NCI-H187 (cell line): ENCODE results near the gene ANTKMT.

Experiments used
- DNase-seq, 2 experiments: peaks; one replicate each; lab custom pipeline; 2025; lab: John Stamatoyannopoulos, UW

The ANTKMT gene

DNA sequence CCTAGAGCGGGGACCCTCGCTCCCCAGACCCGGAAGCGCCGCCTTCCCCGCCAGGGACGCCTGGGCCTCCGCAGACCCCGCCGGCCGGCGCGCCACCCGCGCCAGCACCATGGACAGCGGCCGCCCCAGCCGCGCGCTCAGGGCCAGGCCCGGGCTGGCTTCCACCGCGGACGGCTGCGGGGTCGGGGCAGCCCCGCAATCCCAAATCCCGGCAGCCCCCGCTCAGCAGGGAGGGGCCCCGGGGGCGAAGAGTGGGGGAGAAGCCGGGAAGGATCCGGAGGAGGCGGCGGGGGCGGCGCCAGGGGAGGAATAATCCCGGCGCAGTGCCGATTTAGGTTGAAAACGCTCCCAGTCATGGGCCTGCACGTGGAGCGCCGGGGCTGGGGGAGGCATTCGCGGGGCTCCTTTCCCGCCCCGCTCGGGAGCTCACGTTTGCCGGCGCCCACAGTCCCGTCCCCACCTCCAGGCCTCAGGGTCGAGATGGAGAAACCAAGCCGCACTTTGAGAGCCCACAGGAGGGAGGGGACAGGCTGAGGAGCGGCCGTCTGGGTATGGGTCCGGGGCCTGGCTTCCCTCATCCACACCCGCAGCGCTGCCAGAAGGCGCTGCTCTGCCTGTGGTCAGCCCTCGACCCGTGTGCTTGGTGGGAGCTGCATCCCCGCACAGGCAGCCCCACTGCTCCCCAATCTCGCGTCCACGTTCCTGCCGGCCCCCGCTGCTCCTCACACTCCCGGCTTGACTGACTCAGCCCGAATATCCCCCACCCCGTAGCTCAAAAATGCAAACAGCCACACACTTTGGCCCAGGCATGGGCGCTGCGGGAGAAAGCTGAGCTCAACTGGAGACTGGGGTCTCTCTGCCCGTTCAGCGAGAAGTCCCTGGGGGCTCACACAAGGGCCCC lies 20.0 kb upstream of the ANTKMT start:
- no peak for DNase-seq

DNA sequence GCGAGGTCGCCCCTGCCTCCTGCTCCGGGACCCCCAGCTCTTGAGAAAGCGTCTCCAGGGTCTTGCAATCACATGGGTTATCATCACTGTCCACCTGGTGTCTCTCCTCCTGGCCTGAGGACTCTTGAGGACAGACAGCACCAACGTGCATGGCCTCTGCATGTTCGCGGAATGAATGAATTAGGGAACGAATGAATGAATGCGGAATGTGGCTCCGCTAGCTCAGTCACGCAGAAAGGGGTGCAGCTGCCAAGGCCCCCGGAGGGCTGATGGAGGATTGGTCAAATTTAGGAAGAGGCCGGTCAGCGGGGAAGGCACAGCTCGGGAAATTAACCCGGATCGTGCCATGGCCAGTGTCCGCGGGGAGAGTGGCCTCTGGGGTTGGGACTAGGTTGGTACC lies 18.6 kb upstream of the ANTKMT start:
- DNase-seq, result no peak

DNA sequence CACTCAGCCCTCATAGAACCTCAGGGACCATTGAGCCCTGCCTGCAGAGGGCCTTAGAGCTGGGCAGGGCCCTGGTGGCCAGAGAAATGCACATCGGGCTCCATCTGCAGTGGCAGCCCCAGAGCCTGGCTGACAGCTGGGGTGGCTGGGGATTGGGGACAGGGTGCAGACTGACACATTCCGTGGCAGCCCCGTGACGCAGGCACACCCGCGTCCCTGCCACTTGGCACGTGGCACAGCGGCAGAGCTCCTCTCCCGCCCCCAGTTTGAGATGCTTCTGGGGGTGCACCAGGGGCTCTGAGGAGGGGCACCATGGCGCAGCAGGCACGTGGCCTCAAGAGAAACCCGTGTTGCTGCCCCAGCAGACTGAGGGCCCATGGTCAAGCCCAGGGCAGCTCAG lies 17.5 kb upstream of the ANTKMT start:
- no peak for DNase-seq

DNA sequence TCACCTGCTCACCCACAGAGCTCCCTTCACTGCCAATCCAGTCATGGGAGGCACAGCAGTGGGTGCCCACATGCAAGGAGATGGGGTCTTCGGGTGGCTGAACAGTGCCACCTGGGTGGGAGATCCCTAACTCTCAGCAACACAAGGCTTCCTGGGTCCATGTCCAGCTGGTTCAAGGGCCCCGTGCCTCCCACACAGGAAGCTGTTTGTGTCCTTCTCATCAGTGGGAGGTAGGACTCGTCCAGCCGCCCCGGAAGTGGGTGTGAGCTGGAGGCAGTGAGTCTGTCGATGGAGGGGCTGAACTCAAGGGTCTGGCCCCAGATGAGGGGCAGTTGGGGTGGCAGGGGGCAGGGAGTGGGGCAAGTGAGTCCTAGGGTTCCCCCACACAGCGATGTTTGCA lies 16.9 kb upstream of the ANTKMT start:
- DNase-seq, result no peak

DNA sequence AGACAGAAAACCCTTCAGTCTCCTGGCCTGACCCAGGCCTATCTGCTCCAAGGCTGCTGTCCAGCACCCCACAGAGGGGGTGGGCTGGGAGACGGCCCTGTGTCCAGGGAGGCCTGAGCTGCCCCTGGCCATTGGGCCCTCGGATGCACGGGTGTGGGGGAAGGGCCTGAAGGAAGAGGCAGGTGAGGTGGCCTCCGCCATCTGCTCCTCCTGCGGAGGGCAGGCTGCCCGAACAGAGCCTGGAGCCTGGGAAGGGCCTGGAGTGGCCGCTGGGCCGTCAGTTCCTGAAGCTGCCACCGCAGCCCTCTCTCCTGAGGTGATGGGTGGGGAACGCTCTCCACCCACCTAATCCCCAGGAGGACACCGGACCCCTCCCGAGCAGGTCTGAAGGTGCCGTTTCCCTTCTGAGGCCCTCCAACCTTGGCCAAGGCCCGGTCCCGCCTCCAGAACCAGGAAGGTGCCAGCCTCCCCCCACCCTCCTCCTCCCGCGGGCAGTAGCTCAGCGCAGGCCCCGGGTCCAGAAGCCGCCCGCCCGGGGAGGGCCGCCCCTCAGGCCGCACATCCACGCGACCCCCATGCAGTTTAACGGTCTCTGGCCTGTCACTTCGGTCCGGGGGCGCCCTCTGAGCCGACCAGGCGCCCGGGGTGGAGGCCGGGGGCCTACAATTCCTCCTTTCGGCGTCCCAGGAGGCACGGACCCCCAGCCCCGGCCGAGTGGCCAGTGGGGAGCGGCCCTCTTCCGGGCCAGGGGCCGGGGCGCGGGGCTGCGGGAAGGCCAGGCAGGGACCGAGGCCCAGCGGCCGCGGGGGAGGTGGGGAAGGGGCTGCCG lies 16.2 kb upstream of the ANTKMT start:
- no peak for DNase-seq

DNA sequence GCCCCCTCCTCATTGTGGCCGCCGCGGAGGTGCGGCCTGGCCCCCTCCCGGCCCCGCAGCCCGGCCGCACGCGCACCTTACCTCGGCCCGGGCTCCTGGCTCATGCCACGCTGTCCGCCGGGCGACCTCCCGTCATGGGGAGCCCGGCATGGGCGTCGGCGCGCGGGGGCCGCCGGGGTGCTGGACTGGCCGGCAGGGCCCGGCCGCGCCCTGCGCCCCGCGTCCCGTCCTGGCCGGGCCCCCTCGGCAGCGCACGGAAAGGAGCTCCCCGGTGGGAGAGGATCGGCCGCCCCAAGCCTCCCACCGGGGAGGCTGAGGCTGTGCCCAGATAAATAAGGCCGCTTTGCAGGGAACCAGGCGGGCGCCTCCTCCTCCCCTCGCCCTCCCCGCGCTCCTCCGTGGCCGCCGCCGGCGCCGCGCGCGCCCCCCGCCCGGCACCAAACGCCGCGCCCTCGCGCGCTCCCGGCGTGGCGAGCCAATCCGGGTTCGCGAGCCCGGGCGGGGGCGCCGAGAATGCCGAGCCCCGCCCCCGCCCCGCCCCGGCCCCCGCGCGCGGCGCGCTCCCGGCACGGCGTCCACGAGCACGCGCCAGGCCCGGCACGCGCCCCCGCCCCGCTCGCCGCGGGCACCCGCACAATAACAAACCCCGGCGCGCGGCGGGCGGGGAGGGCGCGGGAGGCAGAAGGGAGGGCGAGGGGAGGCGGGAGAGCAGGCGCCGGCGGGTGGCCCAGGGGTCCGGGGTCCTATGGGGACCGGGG lies 15.3 kb upstream of the ANTKMT start, which contains the start of gene FBXL16:
Gene FBXL16 (minus strand): TSS at position 371 of the 758 bp plus-strand sequence. CDS start 8,396 bp downstream, outside the sequence.
- DNase-seq, result peak; percentile 69 to 81

DNA sequence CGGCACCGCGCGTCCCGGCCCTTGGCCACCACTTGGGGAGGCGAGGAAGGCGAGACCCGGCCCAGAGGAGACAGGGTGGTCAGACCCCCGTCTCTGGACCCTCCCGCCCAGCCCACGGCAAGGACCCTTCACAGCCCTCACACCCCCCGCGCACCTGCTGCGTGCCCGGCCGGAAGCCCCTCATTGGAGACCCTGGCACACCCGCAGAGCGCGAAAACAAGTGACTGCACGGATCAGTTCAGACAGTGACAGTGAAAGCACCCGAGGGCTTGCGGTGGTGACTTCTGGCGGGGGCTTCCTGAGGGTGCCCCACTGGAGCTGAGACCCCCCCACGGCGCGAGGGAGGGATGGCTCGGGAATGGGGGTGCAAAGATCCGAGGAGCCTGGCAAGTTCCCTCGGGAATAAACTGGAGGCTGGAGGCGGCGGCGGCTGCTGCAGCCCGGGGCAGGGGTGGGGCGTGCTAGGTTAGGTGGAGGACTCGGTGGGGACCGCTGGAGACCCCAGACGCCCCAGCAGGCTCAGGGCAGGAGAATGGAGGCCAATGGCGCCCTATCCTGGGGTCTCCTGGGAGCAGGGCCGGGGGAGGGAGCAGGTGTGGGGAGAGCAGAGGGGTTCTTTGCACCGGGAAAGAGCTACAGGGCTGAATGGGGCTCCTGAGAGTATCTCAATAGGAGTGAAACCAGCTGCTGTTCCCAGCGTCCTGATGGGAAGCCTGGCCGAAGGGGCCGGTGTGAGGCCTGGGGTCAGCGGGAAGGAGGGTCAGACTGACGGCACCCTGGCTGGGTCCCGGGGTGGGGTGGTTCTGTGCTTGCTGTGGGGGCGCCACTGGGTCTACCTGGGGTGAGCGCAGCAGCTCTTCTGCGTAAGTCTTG lies 14.5 kb upstream of the ANTKMT start:
- no peak for DNase-seq

DNA sequence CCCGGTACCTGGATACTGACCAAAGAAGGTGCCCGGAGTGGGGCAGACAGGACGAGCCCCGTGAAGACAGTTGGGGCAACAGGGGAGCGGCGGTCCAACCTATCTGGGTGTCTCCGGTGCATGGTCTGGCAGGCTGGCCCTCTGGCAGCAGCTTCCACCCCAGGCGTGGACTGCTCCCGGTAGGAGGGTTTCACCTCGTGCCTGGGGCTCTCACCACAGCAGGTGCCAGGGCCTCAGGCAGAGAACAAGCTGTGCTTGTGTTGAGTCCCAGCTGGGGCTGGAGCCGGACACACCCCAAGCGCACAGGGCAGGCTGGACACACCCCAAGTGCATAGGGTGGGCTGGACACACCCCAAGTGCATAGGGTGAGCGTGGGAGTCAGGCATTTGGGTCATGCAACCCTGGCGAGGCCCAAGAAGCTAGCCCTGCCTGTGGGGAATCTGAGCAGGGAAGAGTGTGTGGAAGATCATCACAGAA lies 13.8 kb upstream of the ANTKMT start:
- DNase-seq, result no peak

DNA sequence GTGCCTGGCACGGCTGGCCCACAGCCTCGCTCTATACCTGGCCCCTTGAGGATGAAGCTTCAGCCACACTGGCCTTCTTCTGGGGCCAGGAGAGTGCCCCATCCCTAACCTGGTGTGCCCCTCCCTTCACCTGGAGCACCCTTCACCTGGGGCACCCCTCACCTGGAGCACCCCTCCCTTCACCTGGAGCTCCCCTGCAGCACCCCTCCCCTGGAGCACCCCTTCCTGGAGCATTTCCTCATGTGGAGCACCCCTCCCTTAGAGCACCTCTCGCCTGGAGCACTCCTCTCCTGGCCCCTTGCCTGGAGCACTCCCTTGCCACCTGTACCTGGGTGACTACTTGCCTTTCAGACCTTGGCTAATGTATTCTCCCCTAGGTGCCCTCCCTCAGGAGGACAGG lies 12.9 kb upstream of the ANTKMT start:
- DNase-seq, result no peak

DNA sequence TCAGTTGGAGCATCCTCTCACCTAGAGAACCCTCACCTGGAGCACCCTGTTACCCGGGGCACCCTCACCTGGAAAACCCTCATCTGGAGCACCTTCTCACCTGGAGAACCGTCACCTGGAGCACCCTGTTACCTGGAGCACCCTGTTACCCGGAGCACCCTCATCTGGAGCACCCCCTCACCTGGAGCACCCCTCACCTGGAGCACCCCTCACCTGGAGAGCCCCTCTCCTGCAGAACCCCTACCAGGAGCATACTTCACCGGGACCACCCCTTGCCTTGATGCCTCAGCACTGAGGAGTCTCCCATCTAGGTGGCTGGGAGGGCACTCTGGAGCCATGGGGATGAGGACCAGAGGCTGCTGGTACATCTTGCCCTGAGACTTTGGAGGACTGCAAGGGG lies 12.0 kb upstream of the ANTKMT start:
- DNase-seq, result no peak

DNA sequence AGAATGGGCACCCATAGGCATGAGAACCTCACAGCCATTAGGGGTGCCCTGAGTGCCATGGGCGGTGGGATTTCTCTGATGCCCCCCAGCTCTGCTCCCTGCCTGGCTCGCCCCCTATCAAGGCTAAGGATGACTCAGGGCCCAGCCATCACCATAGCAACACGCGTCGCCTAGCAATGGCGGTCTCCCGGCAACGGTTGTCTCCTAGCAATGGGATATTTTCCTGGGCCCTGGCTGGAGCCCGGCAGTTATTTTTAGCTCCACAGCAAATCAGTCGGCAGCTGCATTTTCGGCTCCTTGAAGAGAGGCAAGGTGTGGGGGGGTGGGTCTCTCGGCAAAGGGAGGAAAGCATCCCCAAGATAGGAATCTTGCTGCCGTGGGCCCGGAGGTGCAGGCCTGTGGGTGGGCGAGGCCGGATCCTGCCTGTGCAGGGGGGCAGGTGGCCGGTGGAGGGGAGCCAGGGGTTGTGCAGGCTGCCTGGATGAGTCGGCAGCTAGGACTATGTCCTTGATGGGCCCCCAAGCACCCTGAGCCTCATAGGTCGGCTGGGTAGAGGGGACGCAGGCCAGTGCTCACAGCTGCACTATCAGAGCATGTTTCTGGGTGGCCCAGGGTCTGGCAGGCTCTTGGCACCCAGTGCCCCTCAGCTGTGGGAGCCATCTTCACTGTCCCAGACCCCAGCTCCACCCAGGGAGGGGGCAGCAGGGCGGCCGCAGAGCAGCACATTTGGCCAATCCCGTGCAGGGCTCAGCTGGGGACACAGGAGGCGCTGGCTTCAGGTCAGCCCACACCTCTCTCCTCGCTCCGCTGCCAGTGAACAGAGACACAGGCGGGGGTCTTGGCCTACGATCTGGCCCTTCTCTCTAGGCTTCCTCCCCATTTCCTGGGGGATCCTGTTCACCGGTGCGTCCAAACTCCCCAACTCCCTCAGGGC lies 11.1 kb upstream of the ANTKMT start:
- DNase-seq, result peak; percentile 97

DNA sequence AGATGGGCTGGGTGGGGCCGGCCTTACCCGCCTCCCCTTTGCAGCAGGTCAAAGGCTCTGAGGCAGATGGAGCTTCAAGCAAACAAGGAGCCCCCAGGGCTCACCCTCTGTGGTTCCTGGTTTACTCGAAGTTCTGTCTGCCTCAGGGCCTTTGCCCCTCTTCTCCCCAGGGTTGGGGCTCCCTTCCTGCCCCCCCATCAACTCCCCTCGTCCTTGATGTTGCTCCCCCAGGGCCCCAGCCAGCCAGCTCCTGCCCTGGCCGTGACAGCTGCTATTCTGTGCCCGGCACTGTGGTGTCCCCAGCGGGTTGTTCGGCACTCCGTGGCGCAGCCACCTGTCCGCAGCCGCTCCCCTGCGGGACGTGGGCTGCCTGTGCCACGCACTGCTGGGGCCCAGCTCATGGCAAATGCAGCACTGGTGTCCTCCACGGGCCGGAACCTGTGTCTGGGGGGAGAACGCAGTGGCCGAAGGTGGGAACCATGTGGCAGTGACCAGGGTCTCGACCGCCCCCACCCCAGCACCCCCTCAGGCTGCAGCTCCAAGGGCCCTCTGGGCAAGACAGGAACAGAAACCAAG lies 10.4 kb upstream of the ANTKMT start:
- no peak for DNase-seq

DNA sequence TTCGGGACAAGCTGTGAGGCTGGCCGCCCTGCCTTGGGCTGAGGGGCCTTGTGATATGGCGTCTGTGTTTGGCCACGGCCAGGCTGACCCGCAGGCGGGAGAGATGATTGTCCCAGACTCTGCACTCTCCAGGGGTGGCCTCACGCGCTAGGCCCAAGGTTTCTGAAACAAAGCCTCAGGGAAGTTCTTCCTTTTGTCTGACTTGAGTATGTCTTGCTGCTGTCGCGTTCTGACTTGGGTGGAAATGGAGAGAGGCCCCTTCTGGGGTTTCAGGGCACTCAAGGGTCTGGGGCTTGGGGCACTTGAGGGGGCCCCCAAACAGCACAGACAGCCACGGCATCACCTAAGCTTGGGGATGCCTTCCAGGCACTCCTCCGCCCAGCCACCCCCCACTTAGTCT lies 9.9 kb upstream of the ANTKMT start:
- DNase-seq, result no peak

DNA sequence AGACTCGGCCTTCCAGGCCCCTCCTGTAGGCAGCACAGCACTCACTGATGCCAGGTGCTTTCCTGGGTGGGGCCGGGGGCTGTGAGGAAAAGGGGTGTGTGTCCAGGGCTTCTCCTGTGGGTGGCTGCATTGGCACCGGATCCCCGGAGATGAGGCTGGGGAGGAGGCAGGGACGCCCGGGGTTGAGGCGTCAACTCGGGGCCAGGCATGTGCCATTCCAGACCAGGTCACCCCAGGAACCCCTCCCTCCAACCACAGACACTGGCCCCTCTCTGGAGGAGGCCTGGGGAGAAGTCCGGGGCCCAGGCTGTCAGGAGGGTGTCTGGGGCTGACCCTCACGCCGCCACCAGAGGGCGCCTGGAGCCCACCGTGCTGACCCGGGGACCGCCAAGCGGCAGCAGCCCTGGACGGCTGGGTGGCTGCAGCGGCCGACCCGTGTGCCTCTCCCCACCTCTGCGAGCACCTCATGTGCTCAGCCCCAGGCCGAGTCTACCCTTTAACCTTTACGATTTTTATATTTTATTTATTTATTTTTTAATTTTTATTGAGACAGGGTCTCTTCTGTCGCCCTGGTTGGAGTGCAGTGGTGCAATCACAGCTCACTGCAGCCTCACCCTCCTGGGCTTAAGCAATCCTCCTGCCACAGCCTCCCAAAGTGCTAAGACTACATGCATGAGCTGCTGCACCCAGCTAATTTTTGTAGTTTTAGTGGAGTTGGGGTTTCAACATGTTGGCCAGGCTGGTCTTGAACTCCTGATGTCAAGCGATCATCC lies 9.2 kb upstream of the ANTKMT start:
- DNase-seq, result peak; percentile 56 to 70

DNA sequence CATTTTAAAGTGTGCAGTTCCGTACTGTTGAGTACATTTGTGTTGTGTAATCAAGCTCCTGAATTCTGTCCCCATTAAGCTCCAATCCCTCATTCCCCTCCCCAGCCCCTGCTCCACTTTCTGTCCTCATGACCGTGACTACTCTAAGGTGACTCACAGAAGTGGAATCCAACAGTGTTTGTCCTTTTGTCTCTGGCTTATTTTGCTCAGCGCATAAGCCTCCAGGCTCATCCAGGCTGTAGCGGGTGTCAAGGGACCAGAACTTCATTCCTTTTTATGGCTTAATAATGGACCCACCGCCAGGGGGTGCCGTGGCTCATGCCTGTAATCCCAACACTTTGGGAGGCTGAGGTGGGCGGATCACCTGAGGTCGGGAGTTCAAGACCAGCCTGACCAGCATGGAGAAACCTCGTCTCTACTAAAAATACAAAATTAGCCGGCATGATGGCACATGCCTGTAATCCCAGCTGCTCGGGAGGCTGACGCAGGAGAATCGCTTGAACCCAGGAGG lies 8.2 kb upstream of the ANTKMT start:
- DNase-seq, result peak in 1 of 2 experiments; percentile 24

DNA sequence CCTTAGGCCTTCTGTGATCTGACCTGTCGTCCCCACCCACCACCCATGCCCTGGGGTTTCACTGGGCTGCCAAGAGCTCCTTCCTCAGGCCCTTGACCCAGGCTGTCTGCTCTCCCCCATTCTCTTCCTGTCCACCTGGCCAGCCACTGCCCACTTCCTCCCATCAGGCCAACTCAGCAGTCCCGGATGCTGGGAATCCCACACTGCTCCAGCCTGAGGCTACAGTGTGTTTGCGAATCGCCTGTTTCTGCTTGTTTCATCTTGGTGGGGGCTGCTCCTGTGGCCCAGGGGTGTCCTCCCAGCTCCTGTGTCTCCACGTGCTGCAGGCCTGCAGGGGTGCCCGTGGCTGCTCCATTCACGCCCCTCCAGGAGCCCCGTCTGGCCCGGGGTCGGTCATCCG lies 6.9 kb upstream of the ANTKMT start:
- no peak for DNase-seq

DNA sequence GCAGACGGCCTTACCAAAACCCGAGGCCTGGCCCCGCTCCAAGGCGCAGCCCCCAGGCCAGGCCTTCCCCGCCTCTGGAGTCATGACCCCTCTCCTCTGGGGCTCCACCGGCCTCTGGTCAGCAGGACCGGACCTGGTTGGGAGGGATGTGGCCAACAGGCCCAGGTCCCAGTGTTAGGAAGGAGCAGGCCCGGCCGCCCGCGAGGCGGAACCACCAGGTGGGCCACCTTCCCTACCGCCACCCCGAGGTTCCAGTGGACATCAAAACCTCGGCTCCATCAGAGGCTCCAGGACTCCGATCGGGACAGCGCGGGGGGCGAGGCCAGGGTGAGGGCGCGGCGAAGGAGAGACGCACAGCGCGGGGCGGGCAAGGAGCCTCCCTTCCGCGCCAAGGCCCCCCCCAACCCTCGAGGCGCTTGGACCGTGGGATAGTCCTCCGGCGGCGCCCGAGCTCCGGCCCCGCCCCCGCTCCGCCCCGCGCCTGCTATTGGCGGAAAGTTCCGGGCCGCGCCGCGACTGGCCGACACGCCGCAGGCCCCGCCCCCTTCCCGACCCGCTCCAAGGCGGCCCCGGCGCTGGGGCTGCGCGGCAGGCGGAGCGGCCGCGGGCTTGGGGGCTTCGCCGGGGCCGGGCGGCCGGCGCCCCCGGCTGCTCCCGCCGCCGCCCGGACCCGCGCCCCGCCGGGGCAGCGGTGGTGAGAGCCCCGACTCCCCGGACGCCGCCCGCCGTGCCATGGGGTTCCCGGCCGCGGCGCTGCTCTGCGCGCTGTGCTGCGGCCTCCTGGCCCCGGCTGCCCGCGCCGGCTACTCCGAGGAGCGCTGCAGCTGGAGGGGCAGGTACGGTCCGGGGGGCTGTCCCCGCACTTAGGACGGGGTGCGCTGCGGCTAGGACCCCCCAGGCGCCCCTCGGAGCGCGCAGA lies 6.1 kb upstream of the ANTKMT start, which contains the start of gene METRN:
Gene METRN (plus strand): TSS at position 561 of the 919 bp plus-strand sequence. CDS start 172 bp downstream, at position 733.
- DNase-seq, result peak; percentile 60 to 83
